Mesothelial cell of epicardium (in vitro differentiated cells): ENCODE results near the gene GPRIN2. TPM values are rescaled to one million over a fixed set of nuclear protein-coding genes. Genes with fewer than 3 reads are reported as not detected.
A peak's percentile ranks its signal among the peaks of the same experiment; 100 is the strongest.

Source experiments
- DNase-seq, 2 experiments: peaks; one replicate each; pipeline ENCODE4 v3.0.0; 2021; ENCODE audit warnings: low spot score in 2 of 2; ENCODE audit not compliant: unreplicated experiment in 2 of 2
- H3K27ac Mint-ChIP-seq: 2 replicates; pipeline ENCODE4 v1.8.0; 2021; ENCODE audit warnings: mixed read lengths
- H3K27me3 Mint-ChIP-seq: 2 replicates; pipeline ENCODE4 v1.8.0; 2021; ENCODE audit warnings: low read depth, mixed read lengths
- H3K36me3 Mint-ChIP-seq: 2 replicates; pipeline ENCODE4 v1.8.0; 2021; ENCODE audit warnings: mixed read lengths
- H3K4me1 Mint-ChIP-seq: 2 replicates; pipeline ENCODE4 v1.8.0; 2021; ENCODE audit warnings: mixed read lengths
- H3K4me3 Mint-ChIP-seq: 2 replicates; pipeline ENCODE4 v1.8.0; 2021; ENCODE audit warnings: mild to moderate bottlenecking, moderate library complexity, mixed read lengths
- H3K9me3 Mint-ChIP-seq: 2 replicates; pipeline ENCODE4 v1.8.0; 2021; ENCODE audit warnings: mixed read lengths
- CTCF ChIP-seq: fragments of 200-600 bp; sonication (generic); IDR thresholded peaks from one replicate; pipeline ENCODE4 v1.5.0; 2021; ENCODE audit warnings: antibody characterized with exemption; ENCODE audit not compliant: unreplicated experiment
- total RNA-seq: library from RNA; stranded (reverse); gene quantifications from 3 replicates; pipeline ENCODE4 v1.2.1, GENCODE V29; 2021

The GPRIN2 gene
- total RNA-seq, 1 donor from 2014 or later = 19.6 TPM

GRCh38 chr10:46526682-46527038 lies 29.8 kb downstream of the GPRIN2 start:
- DNase-seq = peak in 1 of 2 experiments; percentile 18
- Mint-ChIP-seq H3K27me3 (no peaks in the 10 kb centered on the region), H3K9me3 (no peaks in the 10 kb centered on the region)

GRCh38 chr10:46525824-46526681 lies 30.4 kb downstream of the GPRIN2 start:
- no peak overlapping the region for H3K27ac Mint-ChIP-seq
- no peak for DNase-seq
- H3K36me3 Mint-ChIP-seq = no peaks in the 10 kb centered on the region
- TF ChIP-seq CTCF = no peak
- no peaks in the 10 kb centered on the region for H3K4me1 Mint-ChIP-seq
- H3K9me3 Mint-ChIP-seq = no peaks in the 10 kb centered on the region
- no peaks in the 10 kb centered on the region for H3K27me3 Mint-ChIP-seq
- H3K4me3 Mint-ChIP-seq = no peak overlapping the region

More at GRCh38 chr10:46526682-46527038, 29.8 kb downstream of the GPRIN2 start:
- Mint-ChIP-seq H3K36me3 (no peaks in the 10 kb centered on the region), H3K4me1 (no peaks in the 10 kb centered on the region), H3K27ac (no peak overlapping the region), H3K4me3 (no peak overlapping the region)
- TF ChIP-seq CTCF = no peak

- no peak overlapping the region for H3K4me3 Mint-ChIP-seq
- TF ChIP-seq CTCF = no peak
- H3K4me1 Mint-ChIP-seq = no peaks in the 10 kb centered on the region
- H3K27ac Mint-ChIP-seq = no peak overlapping the region
- no peaks in the 10 kb centered on the region for H3K36me3 Mint-ChIP-seq
- DNase-seq = no peak
- no peaks in the 10 kb centered on the region for H3K9me3 Mint-ChIP-seq
- H3K27me3 Mint-ChIP-seq = no peaks in the 10 kb centered on the region
Observed at GRCh38 chr10:46525177-46525823, 31.2 kb downstream of the GPRIN2 start.

- Mint-ChIP-seq H3K36me3 (no peaks in the 10 kb centered on the region), H3K27me3 (no peaks in the 10 kb centered on the region), H3K4me3 (no peak overlapping the region), H3K4me1 (no peaks in the 10 kb centered on the region), H3K9me3 (no peaks in the 10 kb centered on the region), H3K27ac (no peak overlapping the region)
- peak in 1 of 2 experiments; percentile 19 for DNase-seq
- no peak for TF ChIP-seq CTCF
Observed at GRCh38 chr10:46524472-46525176, 31.8 kb downstream of the GPRIN2 start.

GRCh38 chr10:46523962-46524471 lies 32.4 kb downstream of the GPRIN2 start:
- H3K4me3 Mint-ChIP-seq = no peak overlapping the region
- no peaks in the 10 kb centered on the region for H3K9me3 Mint-ChIP-seq
- H3K36me3 Mint-ChIP-seq = no peaks in the 10 kb centered on the region
- no peaks in the 10 kb centered on the region for H3K27me3 Mint-ChIP-seq
- no peak for TF ChIP-seq CTCF
- DNase-seq = peak in 1 of 2 experiments; percentile 21
- no peaks in the 10 kb centered on the region for H3K4me1 Mint-ChIP-seq
- no peak overlapping the region for H3K27ac Mint-ChIP-seq
